HG03108 (cell line): Measurements from ENCODE around the gene MGAT4A.

ENCODE experiments used
- ATAC-seq: cut with Tn5 transposase; IDR thresholded peaks from one replicate; pipeline ENCODE4 v1.9.1; 2021; ENCODE audit warnings: moderate library complexity; ENCODE audit not compliant: unreplicated experiment

Gene MGAT4A

DNA sequence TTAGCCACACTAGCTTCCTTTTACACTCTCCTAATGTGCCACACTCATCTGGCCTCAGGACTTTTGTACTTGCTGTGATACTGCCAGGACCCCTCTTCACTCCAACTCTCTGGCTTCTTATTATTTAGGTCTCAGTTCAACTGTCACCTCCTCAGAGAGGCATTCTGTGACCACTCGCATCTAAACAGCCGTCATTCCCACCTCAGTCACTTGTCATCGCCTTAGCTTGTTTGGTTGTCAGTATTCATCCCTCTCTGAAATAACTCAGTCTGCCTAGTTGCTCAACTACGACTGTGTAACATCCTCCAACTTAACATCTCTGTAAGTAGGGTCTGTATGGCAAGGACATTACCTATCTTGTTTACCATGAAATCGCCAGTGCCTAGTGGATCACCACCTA lies 27.2 kb downstream of the MGAT4A start:
- no peak for ATAC-seq

DNA sequence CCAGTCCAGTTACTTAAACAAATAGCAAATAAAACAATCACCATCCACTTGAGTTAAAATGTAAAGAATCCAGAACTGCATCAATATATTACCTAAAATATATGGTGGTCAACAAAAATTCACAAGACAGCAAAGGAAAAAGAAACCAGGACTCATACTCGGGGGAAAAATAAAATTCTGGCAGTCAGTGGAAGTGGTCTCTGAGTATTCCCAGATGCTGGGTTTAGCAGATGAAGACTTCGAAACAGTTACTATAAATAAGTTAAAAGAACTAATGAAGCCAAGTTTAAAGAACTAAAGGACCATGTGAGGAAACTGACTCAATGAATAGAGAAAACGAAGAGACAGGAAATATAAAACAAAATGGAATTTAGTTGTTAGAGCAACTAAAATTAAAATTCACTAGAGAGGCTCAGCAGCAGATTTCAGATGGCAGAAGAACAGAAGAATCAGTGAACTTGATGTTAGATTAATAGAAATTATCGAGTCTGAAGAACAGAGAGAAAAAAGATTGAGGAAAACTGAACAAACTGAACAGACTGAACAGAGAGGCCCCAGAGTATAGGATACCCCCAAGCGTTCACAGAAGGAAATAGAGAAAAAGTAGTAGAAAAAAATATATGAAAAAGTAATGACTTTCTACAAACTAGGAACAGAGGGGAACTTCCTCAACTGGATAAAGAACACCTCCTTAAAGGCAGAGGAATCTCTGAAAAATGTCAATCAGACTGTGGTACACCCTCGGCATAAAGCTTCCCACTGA lies 27.9 kb downstream of the MGAT4A start:
- ATAC-seq: no peak

DNA sequence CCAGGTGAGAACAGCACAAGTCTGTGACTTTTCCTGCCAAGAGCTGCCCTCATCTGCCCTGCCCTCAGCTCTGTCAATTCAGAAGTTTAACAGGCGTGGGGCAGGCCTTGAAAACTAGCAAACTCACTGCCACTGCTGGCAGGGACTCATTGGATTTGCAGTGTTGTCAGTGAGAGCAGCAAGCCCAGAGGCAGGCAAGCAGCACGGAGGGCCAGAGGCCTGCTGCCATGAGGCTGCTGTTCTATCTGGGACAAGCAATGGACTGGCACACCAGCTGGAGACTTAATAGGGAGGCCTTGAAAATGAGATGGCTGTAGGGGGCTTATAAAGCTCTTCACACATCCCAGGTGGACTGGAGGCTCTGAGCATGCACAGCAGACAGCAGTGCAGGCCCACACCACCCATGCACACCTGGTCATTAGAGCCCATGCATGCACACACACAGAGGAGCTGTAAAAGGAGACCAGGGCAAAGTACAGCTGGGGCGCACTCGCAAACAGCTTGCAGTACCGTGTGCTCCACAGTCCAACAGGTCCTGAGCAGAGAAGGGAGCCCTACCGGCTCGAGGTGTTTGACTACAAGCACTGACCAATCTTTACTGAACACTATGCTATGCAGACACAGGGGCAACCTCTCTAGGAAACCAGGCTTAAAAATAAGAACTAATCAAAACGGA lies 28.7 kb downstream of the MGAT4A start:
- ATAC-seq: no peak

DNA sequence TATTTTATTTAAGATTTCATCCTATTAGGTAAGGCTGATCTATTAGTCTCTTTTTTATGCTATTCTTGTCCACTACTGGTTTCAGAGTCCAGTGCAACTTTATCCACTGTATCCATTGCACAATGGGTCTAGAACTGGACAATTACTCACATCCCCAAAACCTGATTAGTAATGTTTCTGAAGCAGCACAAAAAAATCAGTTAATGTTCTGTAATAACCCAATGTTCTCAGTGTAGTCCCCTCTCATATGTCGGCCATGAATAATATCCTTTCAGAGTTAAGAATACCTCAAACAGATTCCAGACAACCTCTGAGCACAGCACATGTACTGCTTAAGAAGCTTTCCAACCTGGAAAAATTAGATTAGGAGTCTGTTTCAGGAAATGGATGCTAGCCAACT lies 29.7 kb downstream of the MGAT4A start:
- ATAC-seq: no peak

DNA sequence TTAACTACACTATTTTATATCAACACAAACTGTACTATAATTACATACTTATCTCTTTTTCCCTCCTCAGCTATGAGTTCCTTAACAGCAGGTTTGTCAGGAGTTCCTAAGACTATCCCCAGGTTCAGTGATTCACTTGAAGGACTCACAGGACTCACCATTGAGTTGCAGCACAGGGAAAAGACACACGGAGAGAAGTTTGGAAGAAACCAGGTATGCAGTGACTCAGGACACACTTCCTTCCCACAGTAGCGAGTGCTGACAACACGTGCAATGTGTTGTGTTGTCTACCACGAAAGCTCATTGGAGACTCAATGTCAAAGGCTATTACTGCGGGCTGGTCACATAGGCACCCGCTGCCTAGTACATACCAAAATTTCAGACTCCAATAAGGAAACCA lies 32.0 kb downstream of the MGAT4A start:
- no peak for ATAC-seq

DNA sequence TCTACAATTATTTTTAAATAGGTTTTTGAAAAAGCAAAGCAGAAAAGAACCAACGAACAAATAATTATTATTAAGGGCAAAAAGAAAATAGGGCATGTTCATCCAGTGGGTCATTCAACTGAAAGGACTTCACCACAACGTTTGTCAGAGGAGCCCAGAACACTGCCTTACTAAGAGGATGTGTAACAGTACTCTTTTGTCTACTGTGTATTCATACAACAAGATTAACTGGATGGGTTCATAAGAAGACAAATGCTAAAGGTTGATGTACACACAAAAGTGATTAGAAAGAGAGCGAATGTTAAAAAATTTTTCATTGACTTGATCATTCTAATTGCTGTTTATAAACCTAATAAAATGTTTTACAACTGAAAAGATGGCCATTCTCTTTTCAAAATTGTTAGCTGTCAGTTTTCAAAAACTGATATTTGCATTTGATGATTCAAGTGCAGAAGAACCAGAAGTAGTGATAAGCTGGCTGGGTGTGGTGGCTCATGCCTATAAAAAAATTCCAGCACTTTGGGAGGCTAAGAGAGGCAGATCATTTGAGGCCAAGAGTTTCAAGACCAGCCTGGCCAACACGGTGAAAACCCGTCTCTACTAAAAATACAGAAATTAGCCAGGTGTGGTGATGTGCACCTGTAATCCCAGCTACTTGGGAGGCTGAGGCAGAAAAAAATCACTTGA lies 33.1 kb downstream of the MGAT4A start:
- no peak for ATAC-seq

DNA sequence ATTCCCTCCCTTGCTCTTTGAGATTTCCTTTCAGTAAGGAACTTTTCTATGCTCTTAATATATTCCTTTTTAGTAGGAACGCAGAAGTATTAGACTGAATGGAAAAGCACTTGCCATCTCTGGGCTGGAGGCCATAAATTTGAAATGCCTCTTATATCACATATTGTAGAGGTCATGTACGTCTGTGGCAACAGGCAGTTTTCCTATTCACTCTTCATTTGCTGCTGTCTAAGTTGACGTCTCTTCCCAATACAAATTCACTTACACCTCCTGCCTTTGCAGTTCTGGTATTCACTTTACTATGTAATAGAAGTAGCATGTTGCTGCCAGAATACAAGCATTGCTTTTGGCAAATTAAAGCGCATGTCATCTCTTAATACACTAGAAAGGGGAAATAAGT lies 34.7 kb downstream of the MGAT4A start:
- no peak for ATAC-seq

DNA sequence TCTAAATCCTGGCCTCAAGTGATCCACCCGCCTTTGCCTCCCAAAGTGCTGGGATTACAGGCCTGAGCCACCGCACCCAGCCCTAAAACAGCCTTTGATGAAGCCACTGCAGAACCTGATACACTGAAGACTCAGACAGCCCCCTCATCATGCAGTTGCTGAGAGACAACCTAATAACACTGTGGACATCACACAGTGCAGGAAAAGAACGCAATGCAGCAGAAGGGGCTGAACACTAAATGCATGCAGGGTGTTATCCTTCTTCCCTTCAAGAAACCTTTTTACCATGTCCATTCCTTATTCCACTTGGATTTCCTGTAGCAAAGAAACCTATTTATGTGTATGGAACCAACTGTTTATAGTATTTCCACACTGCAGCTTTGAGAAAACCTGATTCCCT lies 35.7 kb downstream of the MGAT4A start:
- no peak for ATAC-seq

DNA sequence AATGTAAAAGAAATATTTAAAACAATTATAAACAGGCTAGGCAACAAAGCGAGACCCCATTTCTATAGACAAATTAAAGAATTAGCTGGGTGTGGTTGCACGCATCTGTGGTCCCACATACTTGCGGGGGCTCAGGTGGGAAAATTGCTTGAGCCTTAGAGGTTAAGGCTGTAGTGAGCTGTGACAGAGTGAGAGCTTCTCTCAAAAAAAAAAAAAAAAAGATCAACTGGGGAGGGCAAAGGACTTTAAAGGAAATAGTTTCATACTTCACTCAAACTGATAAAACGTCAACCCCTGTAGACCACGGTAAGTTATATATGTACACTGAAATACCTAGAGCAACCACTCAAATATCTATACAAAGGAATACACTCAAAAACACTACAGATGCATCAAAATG lies 37.5 kb downstream of the MGAT4A start:
- no peak for ATAC-seq

DNA sequence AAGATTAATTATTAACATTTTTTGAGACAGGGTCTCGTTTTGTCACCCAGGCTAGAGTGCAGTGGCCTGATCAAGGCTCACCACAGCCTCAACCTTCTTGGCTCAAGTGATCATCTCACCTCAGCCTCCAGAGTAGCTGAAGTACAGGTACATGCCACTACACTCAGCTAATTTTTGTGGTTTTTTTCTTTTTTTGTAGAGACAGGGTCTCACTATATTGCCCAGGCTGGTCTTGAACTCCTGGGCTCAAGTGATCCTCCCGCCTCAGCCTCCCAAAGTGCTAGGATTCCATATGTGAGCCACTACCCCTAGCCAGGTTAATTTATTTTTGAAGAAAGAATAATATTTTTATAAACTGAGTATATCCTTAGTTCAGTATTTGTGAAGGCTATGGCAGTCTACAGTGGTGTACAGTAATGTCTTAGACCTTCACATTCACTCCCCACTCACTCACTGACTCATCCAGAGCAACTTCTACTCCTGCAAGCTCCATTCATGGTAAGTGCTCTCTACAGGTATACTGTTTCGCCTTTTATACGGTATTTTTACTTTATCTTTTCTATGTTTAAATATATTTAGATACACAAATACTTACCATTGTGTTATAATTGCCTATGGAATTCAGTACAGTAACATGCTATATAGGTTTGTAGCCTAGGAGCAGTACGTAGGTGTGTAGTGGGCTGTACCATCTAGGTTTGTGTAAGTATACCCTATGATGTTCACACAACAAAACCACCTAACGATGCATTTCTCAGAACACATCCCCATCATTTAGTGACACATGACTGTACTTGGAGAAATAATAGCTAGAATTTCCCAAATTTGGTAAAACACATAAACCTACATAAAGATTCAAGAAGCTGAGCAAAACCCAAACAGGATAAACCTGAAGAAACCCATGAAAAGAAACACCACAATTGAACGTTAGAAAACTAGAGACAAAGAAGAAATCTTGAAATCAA lies 38.6 kb downstream of the MGAT4A start:
- ATAC-seq: no peak

DNA sequence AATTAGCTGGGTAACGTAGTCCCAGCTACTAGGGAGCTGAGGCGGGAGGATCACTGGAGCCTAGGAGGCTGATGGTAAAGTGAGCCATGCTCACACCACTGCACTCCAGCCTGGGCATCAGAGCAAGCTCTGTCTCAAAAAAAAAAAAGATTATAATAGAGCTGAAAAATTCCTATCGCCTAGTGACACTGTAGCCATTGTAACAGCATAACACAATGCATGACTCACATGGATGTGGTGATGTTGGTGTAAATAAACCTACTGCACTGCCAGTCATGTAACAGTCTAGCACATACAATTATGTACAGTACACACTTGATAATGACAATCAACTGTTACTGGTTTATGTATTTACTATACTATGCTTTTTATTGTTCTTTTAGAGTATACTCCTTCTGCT lies 39.6 kb downstream of the MGAT4A start:
- ATAC-seq: no peak

DNA sequence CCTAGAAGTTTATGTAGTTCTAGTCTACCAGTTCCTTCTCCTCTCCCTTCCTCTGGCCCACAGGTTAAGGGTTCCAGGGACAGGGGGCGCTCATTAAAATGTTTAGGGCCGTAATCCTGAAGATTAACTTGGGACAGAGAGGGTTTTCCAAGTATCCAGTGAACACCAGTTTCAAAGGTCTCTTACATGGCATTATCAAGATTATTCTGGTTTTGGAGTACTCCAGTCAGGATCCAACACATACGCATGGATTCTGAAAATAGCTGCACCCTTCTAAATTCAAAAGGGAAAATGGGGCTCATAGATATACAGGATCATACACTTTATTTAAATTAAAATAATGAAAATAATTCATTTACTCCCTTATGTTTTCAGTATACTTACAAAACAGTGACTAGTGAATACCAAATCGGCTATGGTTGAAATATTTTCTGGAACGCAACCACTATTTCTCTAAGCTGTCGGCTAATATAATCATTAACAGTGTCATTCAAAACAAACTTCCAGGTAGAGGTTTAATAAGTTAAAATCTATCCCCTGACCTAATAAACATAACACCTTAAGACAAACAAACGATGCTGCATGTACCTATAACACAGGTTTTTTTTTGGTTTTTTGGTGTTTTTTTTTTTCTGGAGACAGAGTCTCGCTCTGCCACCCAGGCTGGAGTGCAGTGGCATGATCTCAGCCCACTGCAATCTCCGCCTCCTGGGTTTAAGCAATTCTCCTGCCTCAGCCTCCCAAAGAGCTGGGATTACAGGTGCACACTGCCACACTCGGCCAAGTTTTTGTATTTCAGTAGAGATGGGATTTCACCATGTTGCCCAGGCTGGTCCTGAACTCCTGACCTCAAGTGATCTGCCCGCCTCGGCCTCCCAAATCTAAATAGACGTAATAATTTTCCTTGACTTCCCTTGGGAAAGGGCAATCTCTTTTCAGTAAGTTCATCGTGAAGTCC lies 44.7 kb downstream of the MGAT4A start:
- ATAC-seq: no peak

DNA sequence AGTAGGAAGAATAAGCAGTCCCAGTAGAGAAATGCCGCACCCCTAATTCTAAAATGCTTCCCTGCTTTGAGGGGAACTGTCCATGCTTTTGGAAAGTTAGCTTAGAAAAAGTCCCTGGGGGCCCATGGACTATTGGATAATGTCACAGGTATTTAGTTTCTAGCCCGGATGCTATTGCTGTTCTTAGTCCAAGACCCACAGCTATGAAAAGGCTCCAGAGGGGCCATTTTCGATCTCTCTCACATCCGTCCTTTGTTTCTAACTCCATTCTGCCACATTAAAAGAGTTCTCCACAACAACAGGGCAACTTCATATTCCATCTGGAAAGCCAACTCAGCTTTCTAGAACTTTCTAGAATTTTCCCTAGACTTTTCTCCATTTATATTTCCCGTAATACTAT lies 47.2 kb downstream of the MGAT4A start:
- ATAC-seq: no peak

DNA sequence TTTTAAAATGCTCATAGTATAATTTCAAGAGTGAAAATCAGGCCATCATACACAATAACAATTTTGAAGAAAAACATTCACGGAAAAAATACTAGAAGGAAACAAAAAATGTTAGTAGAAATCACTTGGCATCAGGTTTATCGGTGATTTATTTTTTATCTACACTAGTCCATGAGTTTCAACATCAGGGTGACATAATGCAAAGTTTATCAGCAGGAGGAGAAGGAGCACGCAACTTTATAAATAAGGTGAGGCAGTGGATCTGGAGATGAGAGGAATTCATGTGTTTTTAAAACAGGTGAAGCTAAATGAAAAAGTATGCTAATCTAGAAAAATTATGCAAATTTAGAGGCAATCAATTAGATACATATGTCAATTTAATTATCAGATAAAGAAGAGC lies 54.2 kb downstream of the MGAT4A start:
- ATAC-seq: no peak

DNA sequence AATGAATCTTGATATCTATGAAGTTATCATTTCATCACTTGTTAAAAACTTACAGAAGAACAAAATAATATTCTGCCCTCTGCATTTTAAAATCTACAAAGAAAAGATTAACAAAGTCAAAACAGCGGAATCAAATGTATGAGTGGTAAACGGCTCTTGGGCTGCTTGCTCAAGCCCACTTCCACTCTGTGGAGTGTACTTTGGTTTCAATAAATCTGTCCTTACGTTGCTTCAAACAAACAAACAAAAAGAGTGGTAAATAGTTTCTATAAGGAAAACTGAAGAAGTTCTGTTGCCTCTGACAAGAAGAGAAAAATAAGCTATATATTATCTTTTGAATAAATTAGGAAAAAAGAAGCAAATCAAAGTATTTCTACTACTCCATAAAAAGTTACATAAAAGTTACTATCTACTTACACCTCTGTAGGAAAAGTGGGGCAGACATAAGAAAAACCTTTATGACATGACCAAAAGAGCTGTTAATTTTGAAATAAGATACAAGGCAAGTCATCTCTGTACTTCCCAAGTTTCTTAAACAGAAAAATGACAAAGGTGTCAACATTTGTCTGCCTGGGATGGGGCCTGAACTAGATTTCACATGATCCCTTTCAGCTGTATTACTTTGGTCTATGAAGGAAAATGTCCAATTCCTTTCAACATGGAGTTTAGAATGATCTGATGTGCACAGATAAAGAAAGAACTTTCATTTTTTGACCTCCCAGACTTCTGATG lies 56.5 kb downstream of the MGAT4A start:
- no peak for ATAC-seq

DNA sequence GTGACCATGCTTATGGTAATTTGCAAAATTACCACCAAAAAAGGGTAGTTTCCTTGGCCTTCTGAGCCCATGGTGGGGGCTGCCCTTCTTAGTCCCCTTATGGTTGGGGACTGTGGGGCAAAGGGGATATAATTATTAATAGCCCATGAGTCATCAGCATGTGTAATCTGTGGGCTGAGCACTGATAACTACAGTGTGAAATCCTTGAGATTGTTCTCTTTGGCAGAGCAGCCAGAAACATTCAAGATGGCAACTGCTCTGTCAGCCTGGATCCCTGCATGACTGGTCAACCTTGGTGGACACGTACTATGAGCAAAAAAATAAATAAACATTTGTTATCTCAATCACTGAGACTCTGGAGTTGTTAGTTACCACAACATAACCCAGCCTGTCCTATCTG lies 61.3 kb downstream of the MGAT4A start:
- ATAC-seq: no peak

DNA sequence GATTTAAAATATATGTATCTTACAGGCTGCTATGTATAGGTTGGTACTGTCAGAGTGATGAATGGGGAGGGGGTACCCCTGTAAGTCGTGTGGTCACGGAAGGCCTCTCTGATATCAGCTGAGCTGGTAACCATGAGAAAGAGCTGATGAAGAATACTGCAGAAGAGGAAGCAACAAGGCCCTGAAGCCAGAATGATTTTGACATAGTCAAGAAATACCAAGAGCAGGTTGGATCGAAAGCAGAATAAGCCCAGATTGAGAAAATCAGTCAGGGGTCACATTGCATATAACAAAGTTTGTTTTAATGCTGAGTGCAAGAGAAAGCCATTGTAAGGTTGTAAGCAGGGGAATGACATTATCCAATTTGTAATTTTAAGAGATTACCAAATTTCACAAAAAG lies 65.3 kb downstream of the MGAT4A start:
- ATAC-seq: no peak

DNA sequence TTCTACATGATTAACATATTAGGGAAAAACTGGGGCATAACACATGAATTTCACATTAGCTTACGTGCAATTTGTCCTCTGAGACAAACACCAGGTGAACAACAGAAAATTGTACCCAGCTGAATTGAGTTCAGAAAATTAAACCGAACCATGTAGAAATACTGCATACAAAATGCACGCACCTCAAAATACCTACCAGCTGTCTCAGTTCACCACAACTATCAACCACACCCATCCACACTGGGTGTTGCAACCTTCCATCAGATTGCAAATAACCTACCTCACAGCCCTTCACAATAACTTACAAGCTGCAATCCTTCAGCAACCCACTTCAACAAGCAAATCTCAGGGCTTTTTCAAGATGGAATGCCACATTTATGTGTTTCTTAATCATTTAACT lies 66.6 kb downstream of the MGAT4A start:
- ATAC-seq: no peak

DNA sequence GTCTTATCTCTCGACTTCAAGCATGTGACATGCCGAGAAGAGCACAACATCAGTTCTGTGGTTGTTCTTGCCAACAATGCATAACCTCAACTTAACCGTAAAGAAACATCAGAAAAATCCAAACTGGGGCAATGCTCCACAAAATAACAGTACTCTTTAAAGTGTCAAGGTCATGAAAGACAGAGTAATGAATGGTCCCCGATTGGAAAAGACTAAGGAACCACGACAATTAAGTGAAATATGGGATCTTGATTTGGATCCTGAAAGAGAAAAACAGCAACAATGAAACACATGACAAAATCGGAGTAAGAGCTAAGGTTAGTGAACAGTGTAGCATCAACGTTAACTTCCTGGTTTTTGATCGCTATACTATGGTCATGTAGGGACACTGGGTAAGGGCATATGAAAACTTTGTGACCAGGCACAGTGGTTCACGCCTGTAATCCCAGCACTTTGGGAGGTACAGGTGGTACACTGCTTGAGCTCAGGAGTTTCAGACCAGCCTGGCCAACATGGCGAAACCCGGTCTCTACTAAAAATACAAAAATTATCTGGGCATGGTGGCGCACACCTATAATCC lies 67.3 kb downstream of the MGAT4A start:
- ATAC-seq: no peak
